B cell (primary cell): ENCODE data around the gene XRCC3.

Experiments used
- EZH2 ChIP-seq: IDR thresholded peaks from 2 replicates; pipeline ENCODE4 v1.6.1; 2012; ENCODE audit warnings: borderline replicate concordance, low read depth, mild to moderate bottlenecking, moderate library complexity, low read length; ENCODE audit not compliant: insufficient read depth, poor library complexity, severe bottlenecking
- TF ChIP-seq, protein P1 (sequence below): fragments of 200-600 bp; IDR thresholded peaks from one replicate; pipeline ENCODE4 v1.8.0; 2022; ENCODE audit warnings: antibody characterized with exemption, mild to moderate bottlenecking

DNA sequence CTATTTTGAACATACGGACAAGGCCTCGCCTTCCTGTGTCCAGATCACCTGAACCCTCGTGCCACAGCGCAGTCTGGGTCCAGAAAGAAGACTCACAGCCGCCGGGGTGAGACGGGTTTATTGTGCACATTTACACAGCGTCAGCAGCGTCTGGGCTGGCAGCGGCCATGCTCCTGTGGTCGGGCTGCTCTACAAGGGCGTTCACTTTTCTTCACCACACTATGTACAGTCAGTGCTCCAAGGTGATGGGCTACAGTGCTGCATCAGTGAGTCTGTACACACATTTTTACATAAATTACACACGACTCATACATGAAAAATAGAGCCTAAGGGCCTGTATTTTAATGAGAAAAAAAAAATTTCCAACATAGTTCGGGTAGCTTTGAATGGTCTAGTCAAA is 18.4 kb upstream of the XRCC3 start:
- TF ChIP-seq, protein P1, sequence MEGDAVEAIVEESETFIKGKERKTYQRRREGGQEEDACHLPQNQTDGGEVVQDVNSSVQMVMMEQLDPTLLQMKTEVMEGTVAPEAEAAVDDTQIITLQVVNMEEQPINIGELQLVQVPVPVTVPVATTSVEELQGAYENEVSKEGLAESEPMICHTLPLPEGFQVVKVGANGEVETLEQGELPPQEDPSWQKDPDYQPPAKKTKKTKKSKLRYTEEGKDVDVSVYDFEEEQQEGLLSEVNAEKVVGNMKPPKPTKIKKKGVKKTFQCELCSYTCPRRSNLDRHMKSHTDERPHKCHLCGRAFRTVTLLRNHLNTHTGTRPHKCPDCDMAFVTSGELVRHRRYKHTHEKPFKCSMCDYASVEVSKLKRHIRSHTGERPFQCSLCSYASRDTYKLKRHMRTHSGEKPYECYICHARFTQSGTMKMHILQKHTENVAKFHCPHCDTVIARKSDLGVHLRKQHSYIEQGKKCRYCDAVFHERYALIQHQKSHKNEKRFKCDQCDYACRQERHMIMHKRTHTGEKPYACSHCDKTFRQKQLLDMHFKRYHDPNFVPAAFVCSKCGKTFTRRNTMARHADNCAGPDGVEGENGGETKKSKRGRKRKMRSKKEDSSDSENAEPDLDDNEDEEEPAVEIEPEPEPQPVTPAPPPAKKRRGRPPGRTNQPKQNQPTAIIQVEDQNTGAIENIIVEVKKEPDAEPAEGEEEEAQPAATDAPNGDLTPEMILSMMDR: no peak
- TF ChIP-seq EZH2: no peak
